H1 (cell line): ENCODE measurements around the gene MSH5. TPM values are rescaled to one million over a fixed set of nuclear protein-coding genes. Genes with fewer than 3 reads are reported as not detected.

Source experiments
- ATF2 ChIP-seq: IDR thresholded peaks from 2 replicates; pipeline ENCODE4 v1.6.1; 2012; ENCODE audit warnings: low read length, inconsistent platforms
- CTCF ChIP-seq, 3 experiments: IDR thresholded peaks; 1 replicate in 2 of 3; 2 replicates in 1 of 3; pipeline versions ENCODE4 v1.5.1 to v1.6.1; 2011; ENCODE audit warnings: low read length in 3 of 3, mild to moderate bottlenecking in 3 of 3, inconsistent platforms in 2 of 3, low read depth in 1 of 3, moderate library complexity in 1 of 3; ENCODE audit not compliant: insufficient read depth in 1 of 3; ENCODE audit errors: control extremely low read depth in 1 of 3
- EGR1 ChIP-seq: IDR thresholded peaks from 2 replicates; pipeline ENCODE4 v1.6.1; 2011; ENCODE audit warnings: low read depth, low read length, borderline replicate concordance
- GABPA ChIP-seq: IDR thresholded peaks from 2 replicates; pipeline ENCODE4 v1.6.1; 2011; ENCODE audit warnings: mild to moderate bottlenecking, low read length, moderate library complexity, borderline replicate concordance; ENCODE audit not compliant: insufficient read depth
- TBP ChIP-seq: IDR thresholded peaks from 2 replicates; pipeline ENCODE4 v1.6.1; 2011; ENCODE audit warnings: low read depth, low read length, improper control_type of control experiment
- TCF12 ChIP-seq: IDR thresholded peaks from 2 replicates; pipeline ENCODE4 v1.6.1; 2011; ENCODE audit warnings: low read depth, mild to moderate bottlenecking, low read length
- polyA plus RNA-seq, 7 experiments: library from polyadenylated mRNA; depleted of rRNA in 3 of 7; stranded (reverse) in 5 of 7; unstranded in 2 of 7; fragments of >200 nt in 5 of 7; fragments of 200-250 nt in 2 of 7; gene quantifications; 1 replicate in 5 of 7; 2 replicates in 1 of 7; 4 replicates in 1 of 7; pipeline versions ENCODE4 v1.2.1 to v1.2.3, GENCODE V29; 2011 to 2013; ENCODE audit warnings: missing spikeins in 2 of 7, mixed read lengths in 2 of 7
- total RNA-seq: library from RNA; stranded (reverse); fragmentation: NEBNext Ultra II Directional; extraction: Animal tissue kit (Norgen Biotek cat#: 25700); gene quantifications from 2 replicates; pipeline ENCODE4 v1.2.1, GENCODE V29; 2021

Gene MSH5
- total and polyA plus RNA-seq, 2 of the 8 experiments (the other 6 are each of a cell fraction or from before 2014, with no cell fraction given), result 25.3 to 26.5 TPM

- TF ChIP-seq ATF2, result no peak
- TF ChIP-seq TCF12, result no peak
- TF ChIP-seq EGR1, result no peak
- TF ChIP-seq TBP, result no peak
- no peak for TF ChIP-seq CTCF (IDR thresholded peaks at IDR 0.05; ENCODE audit: control extremely low read depth in 1 of 3, insufficient read depth in 1 of 3, low read depth in 1 of 3, low read length in 3 of 3)
- TF ChIP-seq GABPA, result no peak
These were observed 21.5 kb downstream of the MSH5 start (continued) for GRCh38 chr6:31761343-31761742.
